Neural cell (in vitro differentiated cells): Measurements from ENCODE around the gene TNF.

Source experiments
- EZH2 ChIP-seq: fragments of 200-600, 300-800 bp; shearing (Covaris generic), sonication (generic); IDR thresholded peaks from 2 replicates; pipeline ENCODE4 v1.6.1; 2014; ENCODE audit warnings: antibody characterized with exemption, low read length, borderline replicate concordance, mild to moderate bottlenecking; ENCODE audit not compliant: insufficient read depth, poor library complexity, severe bottlenecking
- REST ChIP-seq: IDR thresholded peaks from 2 replicates; pipeline ENCODE4 v1.6.1; 2012; ENCODE audit warnings: borderline replicate concordance
- TF ChIP-seq, protein P1 (sequence below): fragments of 450-650 bp; IDR thresholded peaks from 2 replicates; pipeline ENCODE4 v1.5.1; 2014; ENCODE audit warnings: antibody characterized with exemption, mild to moderate bottlenecking, moderate library complexity; ENCODE audit not compliant: poor library complexity, severe bottlenecking

DNA sequence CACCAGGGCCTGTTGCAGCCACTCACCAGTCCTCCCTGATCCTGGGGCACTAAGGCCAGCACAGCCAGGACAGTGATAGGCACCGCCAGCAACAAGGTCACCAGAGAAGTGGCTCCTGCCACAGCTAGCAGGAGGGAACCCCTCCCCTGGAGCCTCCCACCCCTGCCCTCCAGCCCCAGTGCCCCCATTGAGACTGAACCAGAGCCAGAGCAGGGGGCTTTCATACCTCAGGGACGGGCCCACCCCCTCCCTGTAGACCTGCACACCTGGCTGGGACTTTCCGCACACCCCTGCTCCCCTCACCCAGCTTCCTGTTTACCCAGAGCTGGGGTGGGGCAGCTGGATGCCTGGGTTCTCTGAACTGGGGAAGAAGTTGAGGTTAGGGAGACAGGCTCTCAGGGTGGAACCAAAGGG, 6.9 kb downstream of the TNF start, which contains the start of gene LTB:
- TF ChIP-seq, protein P1, sequence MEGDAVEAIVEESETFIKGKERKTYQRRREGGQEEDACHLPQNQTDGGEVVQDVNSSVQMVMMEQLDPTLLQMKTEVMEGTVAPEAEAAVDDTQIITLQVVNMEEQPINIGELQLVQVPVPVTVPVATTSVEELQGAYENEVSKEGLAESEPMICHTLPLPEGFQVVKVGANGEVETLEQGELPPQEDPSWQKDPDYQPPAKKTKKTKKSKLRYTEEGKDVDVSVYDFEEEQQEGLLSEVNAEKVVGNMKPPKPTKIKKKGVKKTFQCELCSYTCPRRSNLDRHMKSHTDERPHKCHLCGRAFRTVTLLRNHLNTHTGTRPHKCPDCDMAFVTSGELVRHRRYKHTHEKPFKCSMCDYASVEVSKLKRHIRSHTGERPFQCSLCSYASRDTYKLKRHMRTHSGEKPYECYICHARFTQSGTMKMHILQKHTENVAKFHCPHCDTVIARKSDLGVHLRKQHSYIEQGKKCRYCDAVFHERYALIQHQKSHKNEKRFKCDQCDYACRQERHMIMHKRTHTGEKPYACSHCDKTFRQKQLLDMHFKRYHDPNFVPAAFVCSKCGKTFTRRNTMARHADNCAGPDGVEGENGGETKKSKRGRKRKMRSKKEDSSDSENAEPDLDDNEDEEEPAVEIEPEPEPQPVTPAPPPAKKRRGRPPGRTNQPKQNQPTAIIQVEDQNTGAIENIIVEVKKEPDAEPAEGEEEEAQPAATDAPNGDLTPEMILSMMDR, result no peak
- no peak for TF ChIP-seq REST
- no peak for TF ChIP-seq EZH2
